ACC112 (cell line): Measurements from ENCODE around the gene PDE2A.

Source experiments
- H2AFZ ChIP-seq: fragments of 200-600 bp; sonication (generic); one replicate; pipeline ENCODE4 v1.6.0; 2017; ENCODE audit warnings: antibody characterized with exemption, low read length; ENCODE audit not compliant: unreplicated experiment
- H3K27ac ChIP-seq: fragments of 200-600 bp; sonication (generic); 2 replicates; pipeline ENCODE4 v1.5.1; 2014; ENCODE audit warnings: low read depth, mild to moderate bottlenecking, antibody characterized with exemption, low read length, moderate library complexity
- H3K27me3 ChIP-seq: fragments of 200-600 bp; sonication (generic); 2 replicates; pipeline ENCODE4 v1.6.1; 2014; ENCODE audit warnings: mild to moderate bottlenecking, antibody characterized with exemption, low read length, moderate library complexity, mixed read lengths; ENCODE audit not compliant: insufficient read depth
- H3K36me3 ChIP-seq: fragments of 200-600 bp; sonication (generic); 2 replicates; pipeline ENCODE4 v1.6.1; 2016; ENCODE audit warnings: mild to moderate bottlenecking, antibody characterized with exemption, low read length, moderate library complexity, mixed read lengths; ENCODE audit not compliant: insufficient read depth
- H3K4me1 ChIP-seq: fragments of 200-600 bp; sonication (generic); one replicate; pipeline ENCODE4 v1.6.1; 2016; ENCODE audit warnings: low read length, mixed read lengths; ENCODE audit not compliant: insufficient read depth, unreplicated experiment, control insufficient read depth
- H3K4me3 ChIP-seq: fragments of 200-600 bp; sonication (generic); 2 replicates; pipeline ENCODE4 v1.5.1; 2014; ENCODE audit warnings: mild to moderate bottlenecking, low read depth, low read length
- H3K79me2 ChIP-seq: fragments of 200-600 bp; sonication (generic); one replicate; pipeline ENCODE4 v1.6.0; 2016; ENCODE audit warnings: low read length; ENCODE audit not compliant: control insufficient read depth, unreplicated experiment, insufficient read depth

PDE2A gene

GRCh38 chr11:72655014-72655413, 19.2 kb downstream of the PDE2A start:
- Histone ChIP-seq H3K27me3 (peaks cover 21% of the 10 kb centered on the region), H3K4me3 (no peak overlapping the region), H3K27ac (no peak overlapping the region), H2AFZ (no peak overlapping the region), H3K79me2 (no peaks in the 10 kb centered on the region), H3K36me3 (no peaks in the 10 kb centered on the region), H3K4me1 (no peaks in the 10 kb centered on the region)

- no peaks in the 10 kb centered on the region for H3K36me3 ChIP-seq
- no peak overlapping the region for H3K27ac ChIP-seq
- H3K27me3 ChIP-seq: peaks cover 13% of the 10 kb centered on the region
- H3K4me3 ChIP-seq: no peak overlapping the region
- no peaks in the 10 kb centered on the region for H3K4me1 ChIP-seq
- H2AFZ ChIP-seq: no peak overlapping the region
- H3K79me2 ChIP-seq: no peaks in the 10 kb centered on the region
These were observed 20.6 kb downstream of the PDE2A start for GRCh38 chr11:72653649-72654048.

GRCh38 chr11:72652873-72653630, 21.2 kb downstream of the PDE2A start:
- Histone ChIP-seq H3K4me3 (no peak overlapping the region), H3K4me1 (no peaks in the 10 kb centered on the region), H2AFZ (no peak overlapping the region), H3K79me2 (no peaks in the 10 kb centered on the region), H3K36me3 (no peaks in the 10 kb centered on the region), H3K27me3 (peaks cover 7% of the 10 kb centered on the region), H3K27ac (no peak overlapping the region)

- Histone ChIP-seq H3K36me3 (no peaks in the 10 kb centered on the region), H2AFZ (no peak overlapping the region), H3K27ac (no peak overlapping the region), H3K79me2 (no peaks in the 10 kb centered on the region), H3K4me3 (no peak overlapping the region), H3K4me1 (no peaks in the 10 kb centered on the region), H3K27me3 (no peaks in the 10 kb centered on the region)
These were observed 22.1 kb downstream of the PDE2A start for GRCh38 chr11:72652133-72652532.

GRCh38 chr11:72649215-72649976, 24.8 kb downstream of the PDE2A start:
- H3K36me3 ChIP-seq: no peaks in the 10 kb centered on the region
- no peak overlapping the region for H2AFZ ChIP-seq
- H3K27me3 ChIP-seq: no peaks in the 10 kb centered on the region
- H3K4me1 ChIP-seq: no peaks in the 10 kb centered on the region
- no peak overlapping the region for H3K27ac ChIP-seq
- no peaks in the 10 kb centered on the region for H3K79me2 ChIP-seq
- no peak overlapping the region for H3K4me3 ChIP-seq

GRCh38 chr11:72648384-72649136, 25.7 kb downstream of the PDE2A start:
- Histone ChIP-seq H3K4me1 (peaks cover 4% of the 10 kb centered on the region), H2AFZ (no peak overlapping the region), H3K27me3 (no peaks in the 10 kb centered on the region), H3K79me2 (no peaks in the 10 kb centered on the region), H3K36me3 (no peaks in the 10 kb centered on the region), H3K27ac (no peak overlapping the region), H3K4me3 (no peak overlapping the region)

GRCh38 chr11:72647882-72648281, 26.3 kb downstream of the PDE2A start:
- Histone ChIP-seq H3K4me1 (peaks cover 5% of the 10 kb centered on the region), H2AFZ (no peak overlapping the region), H3K4me3 (no peak overlapping the region), H3K27me3 (no peaks in the 10 kb centered on the region), H3K27ac (no peak overlapping the region), H3K79me2 (no peaks in the 10 kb centered on the region), H3K36me3 (no peaks in the 10 kb centered on the region)

GRCh38 chr11:72646472-72646871, 27.8 kb downstream of the PDE2A start:
- H3K27me3 ChIP-seq: peaks cover 6% of the 10 kb centered on the region
- H3K79me2 ChIP-seq: no peaks in the 10 kb centered on the region
- H3K36me3 ChIP-seq: no peaks in the 10 kb centered on the region
- H3K4me1 ChIP-seq: peaks cover 5% of the 10 kb centered on the region
- no peak overlapping the region for H2AFZ ChIP-seq
- H3K27ac ChIP-seq: no peak overlapping the region
- no peak overlapping the region for H3K4me3 ChIP-seq

GRCh38 chr11:72646024-72646423, 28.2 kb downstream of the PDE2A start:
- Histone ChIP-seq H3K4me1 (peaks cover 5% of the 10 kb centered on the region), H2AFZ (no peak overlapping the region), H3K27ac (no peak overlapping the region), H3K79me2 (no peaks in the 10 kb centered on the region), H3K27me3 (peaks cover 11% of the 10 kb centered on the region), H3K4me3 (no peak overlapping the region), H3K36me3 (no peaks in the 10 kb centered on the region)

GRCh38 chr11:72643547-72643946, 30.7 kb downstream of the PDE2A start:
- no peaks in the 10 kb centered on the region for H3K79me2 ChIP-seq
- H3K27me3 ChIP-seq: peaks cover 35% of the 10 kb centered on the region
- peak overlapping the region; percentile 70; the same call in 1 of the 2 replicates for H3K4me3 ChIP-seq
- peaks cover 5% of the 10 kb centered on the region for H3K4me1 ChIP-seq
- H2AFZ ChIP-seq: no peak overlapping the region
- H3K27ac ChIP-seq: no peak overlapping the region
- H3K36me3 ChIP-seq: no peaks in the 10 kb centered on the region
